HG03460 (cell line): Measurements from ENCODE around the gene NAGK.
"Not testable (repeated sequence)": the region's sequence is repeated elsewhere in the genome, so short reads cannot be mapped to it uniquely, and the experiment has no call there.

Experiments
- ATAC-seq: cut with Tn5 transposase; IDR thresholded peaks from one replicate; pipeline ENCODE4 v1.9.1; 2021; ENCODE audit not compliant: unreplicated experiment

Gene NAGK

DNA sequence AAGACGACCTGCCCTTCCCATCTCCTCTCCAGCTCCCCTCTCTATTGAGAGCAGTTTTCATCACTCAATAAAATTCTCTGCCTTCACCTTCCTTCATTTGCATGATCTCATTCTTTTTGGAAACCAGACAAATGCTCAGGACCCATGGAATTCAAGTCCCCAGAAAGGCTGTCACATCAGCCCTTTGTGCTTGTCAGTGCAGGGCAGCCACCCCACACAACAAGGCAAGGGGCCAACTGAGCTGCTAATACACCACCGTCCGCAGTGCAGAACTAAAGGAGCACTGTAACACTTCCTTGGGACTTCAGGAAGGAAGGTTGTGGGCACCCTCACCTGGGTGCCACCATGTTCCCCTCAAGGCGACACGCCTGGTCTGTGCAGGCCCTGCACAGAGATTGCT is 35.4 kb downstream of the NAGK start:
- no peak for ATAC-seq

GRCh38 chr2:71106463-71106862 is 38.0 kb downstream of the NAGK start:
- not testable (repeated sequence) for ATAC-seq

GRCh38 chr2:71108091-71108490 is 39.6 kb downstream of the NAGK start:
- no peak for ATAC-seq

GRCh38 chr2:71113843-71114242 is 45.4 kb downstream of the NAGK start:
- no peak for ATAC-seq

- ATAC-seq: no peak
Observed at GRCh38 chr2:71117063-71117462, 48.6 kb downstream of the NAGK start.

- no peak for ATAC-seq
Observed at GRCh38 chr2:71120195-71120594, 51.7 kb downstream of the NAGK start.

- no peak for ATAC-seq
Observed at GRCh38 chr2:71121479-71121878, 53.0 kb downstream of the NAGK start.

GRCh38 chr2:71122387-71123298 is 54.2 kb downstream of the NAGK start:
- no peak for ATAC-seq

DNA sequence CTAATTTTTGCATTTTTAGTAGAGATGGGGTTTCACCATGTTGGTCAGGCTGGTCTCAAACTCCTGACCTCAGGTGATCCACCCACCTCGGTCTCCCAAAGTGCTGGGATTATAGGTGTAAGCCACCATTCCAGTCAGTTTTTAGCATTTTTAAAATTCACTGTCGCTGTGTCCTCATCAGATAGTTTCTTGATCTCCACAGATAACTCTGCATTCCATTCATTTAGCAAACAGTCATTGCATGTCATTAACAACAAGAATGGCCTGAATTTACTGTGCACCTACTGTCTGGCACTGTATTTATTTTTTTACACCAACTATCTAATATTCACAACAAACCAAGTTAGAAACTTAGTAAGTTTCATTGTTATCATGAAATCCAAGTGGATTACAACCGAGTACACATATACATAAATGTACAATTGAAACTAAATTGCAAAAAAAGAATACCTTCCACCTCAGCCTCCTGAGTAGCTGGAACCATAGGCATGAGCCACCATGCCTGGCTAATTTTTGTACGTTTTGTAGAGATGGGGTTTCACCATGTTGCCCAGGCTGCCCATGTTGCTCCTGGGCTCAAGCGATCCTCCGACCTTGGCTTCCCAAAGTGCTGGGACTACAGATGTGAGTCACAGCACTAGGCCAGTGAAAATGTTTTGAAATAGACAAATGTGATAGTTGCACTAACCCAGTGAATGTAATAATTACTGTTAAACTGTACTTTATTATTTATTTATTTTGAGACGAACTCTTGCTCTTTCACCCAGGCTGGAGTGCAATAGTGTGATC is 57.3 kb downstream of the NAGK start:
- no peak for ATAC-seq

- no peak for ATAC-seq
Observed at GRCh38 chr2:71126957-71127356, 58.5 kb downstream of the NAGK start.
